HepG2 (cell line): ENCODE results near the gene CCNL1. TPM values are rescaled to one million over a fixed set of nuclear protein-coding genes. Genes with fewer than 3 reads are reported as not detected.

Source experiments
- ATAC-seq: fragments of 200-7000 bp; cut with Tn5 transposase; 3 replicates; pipeline ENCODE4 v1.9.1; 2020; ENCODE audit warnings: mild to moderate bottlenecking, moderate library complexity
- BruUV-seq: library from RNA; stranded (reverse); fragments of 400-500 nt; replicated peaks from 2 replicates; lab custom pipeline; 2021; lab: Mats Ljungman, UMichigan
- CTCF ChIA-PET: fragments of 300-600 bp; formaldehyde crosslinking; extraction: SDS; loops from one replicate; lab custom pipeline; 2021; ENCODE audit warnings: low total read pairs, inconsistent platforms, low intra/inter-chr PET ratio; lab: Yijun Ruan, JAX
- POLR2A ChIA-PET: fragments of 350-600 bp; sonication (Branson Sonifier 250); formaldehyde crosslinking; loops from one replicate; lab custom pipeline; 2020; ENCODE audit warnings: antibody characterized with exemption, inconsistent platforms; lab: Yijun Ruan, JAX
- DNase-seq: peaks from one replicate; pipeline ENCODE4 v3.0.0-alpha.2; 2015; ENCODE audit warnings: low spot score
- FAIRE-seq: peaks from 3 replicates; lab custom pipeline; 2011; peaks lifted over from hg19 to GRCh38; lab: Jason Lieb, UNC
- H2AFZ ChIP-seq: one replicate; pipeline ENCODE4 v1.6.1; 2011; ENCODE audit warnings: low read length, inconsistent platforms
- H3K27ac ChIP-seq: fragments of 300-600 bp; 3 replicates; pipeline ENCODE4 v1.8.0; 2011; ENCODE audit warnings: mixed run types, mild to moderate bottlenecking, mixed read lengths, low read length, inconsistent platforms; ENCODE audit not compliant: insufficient read depth; ENCODE audit errors: extremely low read length
- H3K27me3 ChIP-seq, 2 experiments: fragments of 200-600 bp in 1 of 2; 2 replicates in 1 of 2; 3 replicates in 1 of 2; pipeline versions ENCODE4 v1.6.0 to v1.8.0; 2011; ENCODE audit warnings: low read length in 2 of 2, mild to moderate bottlenecking in 2 of 2, moderate library complexity in 2 of 2, inconsistent platforms in 1 of 2; ENCODE audit not compliant: insufficient read depth in 2 of 2, control insufficient read depth in 1 of 2
- H3K36me3 ChIP-seq, 2 experiments: fragments of 200-600 bp in 1 of 2; replicated peaks in 1 of 2; 2 replicates in 1 of 2; 3 replicates in 1 of 2; pipeline versions ENCODE4 v1.5.1 to v1.8.0; 2011; ENCODE audit warnings: low read length in 2 of 2, inconsistent platforms in 1 of 2; ENCODE audit not compliant: insufficient read depth in 2 of 2, control insufficient read depth in 1 of 2
- H3K4me1 ChIP-seq: 2 replicates; pipeline ENCODE4 v1.5.1; 2012; ENCODE audit warnings: low read length, inconsistent platforms; ENCODE audit not compliant: insufficient read depth
- H3K4me2 ChIP-seq: 2 replicates; pipeline ENCODE4 v1.6.0; 2011; ENCODE audit warnings: low read depth, low read length, inconsistent platforms
- H3K4me3 ChIP-seq, 3 experiments: fragments of 200-600 bp in 1 of 3; sonication (generic), shearing (Covaris generic) in 1 of 3; replicated peaks in 1 of 3; 2 replicates each; pipeline ENCODE4 v1.5.1; 2011 to 2016; ENCODE audit warnings: low read length in 3 of 3, inconsistent platforms in 2 of 3, low read depth in 2 of 3, mild to moderate bottlenecking in 2 of 3, control low read depth in 1 of 3, mixed read lengths in 1 of 3; ENCODE audit not compliant: insufficient read depth in 1 of 3
- H3K79me2 ChIP-seq: one replicate; pipeline ENCODE4 v1.6.1; 2011; ENCODE audit warnings: low read length, inconsistent platforms; ENCODE audit not compliant: insufficient read depth
- H3K9ac ChIP-seq: 2 replicates; pipeline ENCODE4 v1.6.0; 2011; ENCODE audit warnings: mild to moderate bottlenecking, low read depth, low read length, inconsistent platforms; ENCODE audit not compliant: insufficient read depth
- H3K9me3 ChIP-seq: 2 replicates; pipeline ENCODE4 v1.5.1; 2012; ENCODE audit warnings: mild to moderate bottlenecking, low read length
- H4K20me1 ChIP-seq: 2 replicates; pipeline ENCODE4 v1.6.0; 2011; ENCODE audit warnings: inconsistent platforms, mild to moderate bottlenecking, low read length, moderate library complexity; ENCODE audit not compliant: insufficient read depth
- ARHGAP35 ChIP-seq: sonication (generic); formaldehyde crosslinking; IDR thresholded peaks from 2 replicates; pipeline ENCODE4 v1.9.0; 2022; ENCODE audit warnings: mild to moderate bottlenecking, inconsistent platforms, moderate library complexity, missing genetic modification reagents, borderline replicate concordance
- ARNT ChIP-seq: fragments of 450-650 bp; IDR thresholded peaks from 2 replicates; pipeline ENCODE4 v1.6.1; 2017
- EHMT2 ChIP-seq: fragments of 200-600 bp; sonication (generic); IDR thresholded peaks from 2 replicates; pipeline ENCODE4 v1.7.0; 2017; ENCODE audit warnings: antibody characterized with exemption, low read depth, low read length, borderline replicate concordance
- KLF16 ChIP-seq, 2 experiments: sonication (generic) in 1 of 2; formaldehyde crosslinking in 1 of 2; IDR thresholded peaks; 2 replicates each; pipeline versions ENCODE4 v1.6.1 to v1.8.0; 2016 to 2023; ENCODE audit warnings: missing genetic modification reagents in 2 of 2, missing compliant biosample characterization in 1 of 2
- MAZ ChIP-seq, 2 experiments: sonication (generic) in 1 of 2; formaldehyde crosslinking in 1 of 2; IDR thresholded peaks; 2 replicates each; pipeline versions ENCODE4 v1.5.0 to v1.6.1; 2012 to 2020; ENCODE audit warnings: low read depth in 2 of 2, mild to moderate bottlenecking in 2 of 2, borderline replicate concordance in 1 of 2, improper control_type of control experiment in 1 of 2, low read length in 1 of 2, missing genetic modification reagents in 1 of 2, moderate library complexity in 1 of 2
- NFIC ChIP-seq: IDR thresholded peaks from 2 replicates; pipeline ENCODE4 v1.6.1; 2012; ENCODE audit warnings: mild to moderate bottlenecking, low read length, inconsistent platforms
- NR2F1 ChIP-seq, 2 experiments: fragments of 450-650 bp in 1 of 2; formaldehyde crosslinking in 1 of 2; IDR thresholded peaks; 2 replicates each; pipeline versions ENCODE4 v1.5.0 to v1.6.1; 2016 to 2020; ENCODE audit warnings: mild to moderate bottlenecking in 1 of 2, missing compliant biosample characterization in 1 of 2, missing genetic modification reagents in 1 of 2, moderate library complexity in 1 of 2
- RAD21 ChIP-seq: fragments of 450-650 bp; formaldehyde crosslinking; IDR thresholded peaks from 2 replicates; pipeline ENCODE4 v1.5.0; 2020; ENCODE audit warnings: mild to moderate bottlenecking
- RAD51 ChIP-seq: fragments of 450-650 bp; IDR thresholded peaks from 2 replicates; pipeline ENCODE4 v1.6.1; 2016; ENCODE audit warnings: borderline replicate concordance
- RARA ChIP-seq: IDR thresholded peaks from 2 replicates; pipeline ENCODE4 v1.6.1; 2016; ENCODE audit warnings: missing genetic modification reagents, missing compliant biosample characterization
- RCOR2 ChIP-seq: IDR thresholded peaks from 2 replicates; pipeline ENCODE4 v1.6.1; 2016; ENCODE audit warnings: missing biosample characterization, missing genetic modification reagents
- TCF7 ChIP-seq: sonication (generic); IDR thresholded peaks from 2 replicates; pipeline ENCODE4 v1.6.1; 2016; ENCODE audit warnings: antibody characterized with exemption, low read depth
- ZBTB3 ChIP-seq: sonication (generic); formaldehyde crosslinking; IDR thresholded peaks from 2 replicates; pipeline ENCODE4 v1.4.0; 2020; ENCODE audit warnings: low read depth, mild to moderate bottlenecking, moderate library complexity, missing genetic modification reagents, borderline replicate concordance
- ZBTB8A ChIP-seq: sonication (generic); formaldehyde crosslinking; IDR thresholded peaks from 2 replicates; pipeline ENCODE4 v1.4.0; 2020; ENCODE audit warnings: mild to moderate bottlenecking, low read depth, missing genetic modification reagents, borderline replicate concordance
- ZFX ChIP-seq: sonication (generic); formaldehyde crosslinking; IDR thresholded peaks from 2 replicates; pipeline ENCODE4 v1.4.0; 2020; ENCODE audit warnings: mild to moderate bottlenecking, low read depth, missing genetic modification reagents, moderate library complexity
- ZNF589 ChIP-seq: sonication (generic); formaldehyde crosslinking; conservative IDR thresholded peaks from 2 replicates; pipeline ENCODE4 v1.8.0; 2022; ENCODE audit warnings: mild to moderate bottlenecking, moderate library complexity, missing genetic modification reagents
- ZNF670 ChIP-seq: sonication (generic); formaldehyde crosslinking; IDR thresholded peaks from 2 replicates; pipeline ENCODE4 v1.8.0; 2022; ENCODE audit warnings: mild to moderate bottlenecking, missing genetic modification reagents, borderline replicate concordance
- ZNF766 ChIP-seq: sonication (generic); formaldehyde crosslinking; IDR thresholded peaks from 2 replicates; pipeline ENCODE4 v1.5.0; 2020; ENCODE audit warnings: missing genetic modification reagents, borderline replicate concordance
- WGBS: methylation state at CpG from one replicate; pipeline ENCODE4 v1.1.6; 2017; ENCODE audit warnings: low lambda C conversion rate; 5-methylcytosine and 5-hydroxymethylcytosine counted together
- in situ Hi-C: cut with HindIII; loops from 2 replicates; pipeline ENCODE4 v1.10.0; 2017; ENCODE audit warnings: low pct_unique_long_range_greater_than_20kb; ENCODE audit not compliant: extremely low pct_ligation_motif_present
- intact Hi-C: fragments of 100-400 bp; cut with micrococcal nuclease; formaldehyde crosslinking; loops from one replicate; pipeline ENCODE4 v1.10.0; 2022; ENCODE audit not compliant: unreplicated experiment
- polyA plus RNA-seq, 8 experiments: library from polyadenylated mRNA; depleted of rRNA in 3 of 8; stranded (reverse) in 7 of 8; unstranded in 1 of 8; fragments of >200 nt; fragmentation: Illumina TruSeq in 4 of 8; extraction: Trizol in 4 of 8; gene quantifications; 2 replicates each; pipeline versions ENCODE4 v1.2.1 to v1.2.3, GENCODE V29; 2011 to 2016; ENCODE audit warnings: low read depth in 4 of 8, missing spikeins in 1 of 8, mixed read lengths in 1 of 8; ENCODE audit not compliant: insufficient read depth in 1 of 8
- total RNA-seq, 5 experiments: library from RNA; depleted of rRNA; stranded (reverse); fragments of >200 nt; fragmentation: Illumina TruSeq; extraction: Trizol; gene quantifications; 2 replicates each; pipeline ENCODE4 v1.2.3, GENCODE V29; 2016; ENCODE audit warnings: low read depth in 1 of 5
- TF ChIP-seq, protein P1 (sequence below): sonication (generic); formaldehyde crosslinking; IDR thresholded peaks from 2 replicates; pipeline ENCODE4 v1.5.0; 2020; ENCODE audit warnings: missing genetic modification reagents
- TF ChIP-seq, protein P2 (sequence below): sonication (generic); formaldehyde crosslinking; IDR thresholded peaks from 2 replicates; pipeline ENCODE4 v1.5.0; 2020; ENCODE audit warnings: missing genetic modification reagents, mild to moderate bottlenecking, borderline replicate concordance

Gene CCNL1
- total and polyA plus RNA-seq, 2 of the 13 experiments (the other 11 are each of a cell fraction or from before 2014, with no cell fraction given): 151 to 303 TPM

DNA sequence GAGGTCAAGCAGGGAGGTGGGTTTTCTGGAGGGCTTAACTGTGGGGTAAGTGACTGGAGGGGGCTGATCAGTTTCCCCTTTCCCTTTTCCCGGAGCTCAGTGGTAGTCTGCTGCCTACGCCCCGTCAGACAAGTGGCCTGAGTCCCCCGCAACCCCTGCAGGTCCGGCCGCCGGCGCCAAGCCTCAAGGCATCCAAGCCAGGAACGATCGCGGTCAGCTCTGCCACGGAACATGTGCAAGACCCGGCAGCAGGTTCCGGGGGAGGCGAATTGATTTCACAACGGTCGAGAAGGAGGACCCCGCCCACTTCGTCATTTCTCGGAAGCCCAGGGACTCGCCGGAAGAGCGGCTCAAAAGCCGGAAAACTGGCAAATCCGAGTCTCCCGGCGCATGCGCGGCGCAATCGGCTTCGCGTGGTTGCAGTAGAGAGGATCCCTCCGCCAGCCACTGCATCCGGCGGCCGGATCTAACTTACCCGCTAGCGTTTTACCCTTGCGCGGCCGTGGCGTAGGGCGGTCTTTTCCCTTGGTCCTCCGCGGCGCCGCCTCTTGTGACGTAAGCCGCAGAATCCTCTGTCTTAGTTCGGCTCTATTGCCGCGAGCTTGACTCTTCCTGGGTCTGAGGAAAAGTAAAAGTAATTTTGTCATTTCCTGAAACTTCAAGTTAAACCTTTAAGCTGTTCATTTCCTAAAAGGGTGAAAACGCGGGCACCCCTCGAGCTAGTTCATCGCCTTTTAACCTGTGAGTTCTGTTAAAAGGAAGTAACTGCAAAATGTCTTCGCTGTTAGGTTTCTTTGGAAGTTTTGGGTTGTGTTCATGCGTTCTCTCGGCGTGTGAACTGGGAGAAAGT, 14.9 kb upstream of the CCNL1 start:
- no peaks in the 10 kb centered on the region for H4K20me1 ChIP-seq
- in situ Hi-C loops (no loop called here), intact Hi-C loops (loop anchor here (1.0 kb wide), 1 partner anchor 15 kb away; the partner anchor contains the start of gene CCNL1)
- ChIA-PET POLR2A (interaction anchor here (0.7 to 7.5 kb wide), 19 partner anchors 12 to 640 kb away, joined by 3 to 484 read pairs (median 7); partner anchors contain the start of genes CCNL1, SSR3 and TIPARP), CTCF (no interaction called here)
- peak; percentile 95 for FAIRE-seq
- H3K9me3 ChIP-seq: no peaks in the 10 kb centered on the region
- H2AFZ ChIP-seq: peak overlapping the region; percentile 55
- H3K4me2 ChIP-seq: peak overlapping the region; percentile 84
- no peaks in the 10 kb centered on the region for H3K36me3 ChIP-seq
- peak overlapping the region; percentile 74 to 88 (median 74) for H3K4me3 ChIP-seq
- DNase-seq: peak; percentile 98
- peak overlapping the region; percentile 81 for H3K9ac ChIP-seq
- ATAC-seq: peak; percentile 95
- BruUV-seq: no TSS peak
- peaks cover 35% of the 10 kb centered on the region for H3K4me1 ChIP-seq
- H3K27me3 ChIP-seq: no peaks in the 10 kb centered on the region; a peak in 1 of 5 replicates
- H3K79me2 ChIP-seq: peaks cover 10% of the 10 kb centered on the region
- H3K27ac ChIP-seq: peak overlapping the region; percentile 88
- 2% methylated on average over 33 of the region's 61 CpGs for WGBS
- peak; percentile 68; the same call in 1 of the 2 replicates for TF ChIP-seq NFIC
- peak; percentile 81; the same call in 1 of the 2 replicates for TF ChIP-seq ZNF766 (CRISPR knock-in tag)
- no peak; the same call in 1 of the 2 replicates for TF ChIP-seq ARHGAP35 (CRISPR knock-in tag)
- no peak for TF ChIP-seq RAD51
- TF ChIP-seq RAD21 (CRISPR knock-in tag): peak; percentile 37; the same call in 1 of the 2 replicates
- TF ChIP-seq RCOR2 (CRISPR knock-in tag): no peak
- no peak for TF ChIP-seq ARNT
- peak; percentile 84; the same call in 1 of the 2 replicates for TF ChIP-seq ZNF670 (CRISPR knock-in tag)
- peak; percentile 68 for TF ChIP-seq RARA (CRISPR knock-in tag)
- TF ChIP-seq ZBTB8A (CRISPR knock-in tag): peak; percentile 92; the same call in 1 of the 2 replicates
- peak; percentile 93 for TF ChIP-seq ZBTB3
- TF ChIP-seq TCF7: no peak; the same call in 1 of the 2 replicates
- TF ChIP-seq ZFX (CRISPR knock-in tag): peak; percentile 84
- TF ChIP-seq EHMT2: no peak
- peak; percentile 89 for TF ChIP-seq ZNF589
- no peak for TF ChIP-seq NR2F1 (CRISPR knock-in tag; IDR thresholded peaks at IDR 0.05)
- TF ChIP-seq KLF16 (CRISPR knock-in tag; IDR thresholded peaks at IDR 0.05): peak in 1 of 2 experiments; percentile 99; a peak in 2 of 4 replicates
- TF ChIP-seq MAZ (IDR thresholded peaks at IDR 0.05; ENCODE audit: borderline replicate concordance, low read depth, low read length): peak; percentile 57; the same call in 1 of the 2 replicates
- peak; percentile 90 for TF ChIP-seq MAZ (CRISPR knock-in tag; IDR thresholded peaks at IDR 0.05; ENCODE audit: low read depth)
- TF ChIP-seq, protein P1, sequence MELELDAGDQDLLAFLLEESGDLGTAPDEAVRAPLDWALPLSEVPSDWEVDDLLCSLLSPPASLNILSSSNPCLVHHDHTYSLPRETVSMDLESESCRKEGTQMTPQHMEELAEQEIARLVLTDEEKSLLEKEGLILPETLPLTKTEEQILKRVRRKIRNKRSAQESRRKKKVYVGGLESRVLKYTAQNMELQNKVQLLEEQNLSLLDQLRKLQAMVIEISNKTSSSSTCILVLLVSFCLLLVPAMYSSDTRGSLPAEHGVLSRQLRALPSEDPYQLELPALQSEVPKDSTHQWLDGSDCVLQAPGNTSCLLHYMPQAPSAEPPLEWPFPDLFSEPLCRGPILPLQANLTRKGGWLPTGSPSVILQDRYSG (CRISPR knock-in tag): peak; percentile 62; the same call in 1 of the 2 replicates
- TF ChIP-seq, protein P2, sequence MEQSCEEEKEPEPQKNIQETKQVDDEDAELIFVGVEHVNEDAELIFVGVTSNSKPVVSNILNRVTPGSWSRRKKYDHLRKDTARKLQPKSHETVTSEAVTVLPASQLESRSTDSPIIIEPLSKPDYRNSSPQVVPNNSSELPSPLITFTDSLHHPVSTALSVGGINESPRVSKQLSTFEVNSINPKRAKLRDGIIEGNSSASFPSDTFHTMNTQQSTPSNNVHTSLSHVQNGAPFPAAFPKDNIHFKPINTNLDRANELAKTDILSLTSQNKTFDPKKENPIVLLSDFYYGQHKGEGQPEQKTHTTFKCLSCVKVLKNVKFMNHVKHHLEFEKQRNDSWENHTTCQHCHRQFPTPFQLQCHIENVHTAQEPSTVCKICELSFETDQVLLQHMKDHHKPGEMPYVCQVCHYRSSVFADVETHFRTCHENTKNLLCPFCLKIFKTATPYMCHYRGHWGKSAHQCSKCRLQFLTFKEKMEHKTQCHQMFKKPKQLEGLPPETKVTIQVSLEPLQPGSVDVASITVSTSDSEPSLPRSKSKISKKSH (CRISPR knock-in tag): peak; percentile 88; the same call in 1 of the 2 replicates
